Astrocyte of the spinal cord (primary cell): ENCODE measurements around the gene DNAAF5.

Experiments used
- DNase-seq: peaks from one replicate; pipeline ENCODE4 v3.0.0; 2011; ENCODE audit warnings: low read depth, low spot score
- H3K4me3 ChIP-seq: 2 replicates; pipeline ENCODE4 v1.5.1; 2011; ENCODE audit warnings: low read depth, mild to moderate bottlenecking, low read length, moderate library complexity
- in situ Hi-C: cut with HindIII; loops from 2 replicates; pipeline ENCODE4 v1.10.0; 2017; ENCODE audit warnings: low sequenced_read_pairs
- TF ChIP-seq, protein P1 (sequence below): IDR thresholded peaks from 2 replicates; pipeline ENCODE4 v1.5.1; 2012; ENCODE audit warnings: low read depth, mild to moderate bottlenecking, low read length, inconsistent platforms

The DNAAF5 gene

DNA sequence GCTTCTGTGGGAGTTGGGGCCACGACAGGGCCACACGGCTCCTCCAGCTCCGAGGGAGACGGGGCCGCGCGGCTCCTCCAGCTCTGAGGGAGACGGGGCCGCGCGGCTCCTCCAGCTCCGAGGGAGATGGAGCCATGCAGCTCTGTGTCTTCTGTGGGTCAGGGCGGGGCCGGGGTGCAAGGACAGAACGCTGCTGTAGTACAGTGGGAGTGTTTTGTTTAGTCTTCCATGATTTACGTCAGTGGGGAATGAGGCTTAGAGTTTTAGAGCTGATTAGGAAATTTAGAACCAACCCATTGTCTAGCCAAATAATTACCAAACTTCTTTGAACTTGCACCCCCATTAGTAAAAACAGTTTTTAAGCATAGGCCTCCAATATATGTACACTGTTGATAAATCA, 33.5 kb downstream of the DNAAF5 start:
- TF ChIP-seq, protein P1, sequence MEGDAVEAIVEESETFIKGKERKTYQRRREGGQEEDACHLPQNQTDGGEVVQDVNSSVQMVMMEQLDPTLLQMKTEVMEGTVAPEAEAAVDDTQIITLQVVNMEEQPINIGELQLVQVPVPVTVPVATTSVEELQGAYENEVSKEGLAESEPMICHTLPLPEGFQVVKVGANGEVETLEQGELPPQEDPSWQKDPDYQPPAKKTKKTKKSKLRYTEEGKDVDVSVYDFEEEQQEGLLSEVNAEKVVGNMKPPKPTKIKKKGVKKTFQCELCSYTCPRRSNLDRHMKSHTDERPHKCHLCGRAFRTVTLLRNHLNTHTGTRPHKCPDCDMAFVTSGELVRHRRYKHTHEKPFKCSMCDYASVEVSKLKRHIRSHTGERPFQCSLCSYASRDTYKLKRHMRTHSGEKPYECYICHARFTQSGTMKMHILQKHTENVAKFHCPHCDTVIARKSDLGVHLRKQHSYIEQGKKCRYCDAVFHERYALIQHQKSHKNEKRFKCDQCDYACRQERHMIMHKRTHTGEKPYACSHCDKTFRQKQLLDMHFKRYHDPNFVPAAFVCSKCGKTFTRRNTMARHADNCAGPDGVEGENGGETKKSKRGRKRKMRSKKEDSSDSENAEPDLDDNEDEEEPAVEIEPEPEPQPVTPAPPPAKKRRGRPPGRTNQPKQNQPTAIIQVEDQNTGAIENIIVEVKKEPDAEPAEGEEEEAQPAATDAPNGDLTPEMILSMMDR, result no peak
- no peak overlapping the region for H3K4me3 ChIP-seq
- DNase-seq, result no peak
- in situ Hi-C loops, result no loop called here

DNA sequence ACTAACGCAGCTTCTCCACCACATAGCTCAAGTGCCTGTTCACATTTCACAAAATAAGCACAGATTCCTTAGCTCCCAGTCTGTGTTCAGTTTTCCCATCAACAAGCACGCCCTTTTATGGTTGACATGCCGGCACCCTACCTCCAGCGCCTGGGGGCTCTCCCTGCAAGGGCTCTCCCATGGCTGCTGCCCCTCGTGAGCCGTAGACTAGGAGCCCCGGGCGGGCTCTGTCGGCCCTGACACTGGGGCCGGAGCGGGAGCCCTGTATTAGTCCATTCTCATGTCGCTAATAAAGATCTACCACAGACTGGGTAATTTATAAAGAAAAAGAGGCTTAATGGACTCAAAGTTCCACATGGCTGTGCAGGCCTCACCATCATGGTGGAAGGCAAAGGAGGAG, 34.6 kb downstream of the DNAAF5 start:
- in situ Hi-C loops, result no loop called here
- TF ChIP-seq, protein P1, result no peak
- DNase-seq, result no peak
- no peak overlapping the region for H3K4me3 ChIP-seq

DNA sequence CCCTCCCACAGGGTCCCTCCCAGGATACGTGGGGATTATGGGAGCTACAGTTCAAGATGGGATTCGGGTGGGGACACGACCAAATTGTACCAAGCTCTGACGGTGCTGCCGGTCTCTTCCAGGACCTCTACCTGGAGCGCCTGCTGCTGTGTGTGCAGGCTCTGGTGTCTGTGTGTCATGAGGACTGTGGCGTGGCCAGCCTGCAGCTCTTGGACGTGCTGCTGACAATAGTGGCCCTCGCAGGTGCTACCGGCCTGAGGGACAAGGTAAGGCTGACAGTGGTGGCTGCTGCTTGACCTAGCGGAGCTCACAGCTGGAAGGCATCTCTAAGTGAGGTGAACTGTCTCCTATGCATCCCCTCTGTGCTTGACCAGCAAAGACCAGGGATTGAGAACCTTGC, 35.1 kb downstream of the DNAAF5 start:
- TF ChIP-seq, protein P1, result no peak
- in situ Hi-C loops, result no loop called here

DNA sequence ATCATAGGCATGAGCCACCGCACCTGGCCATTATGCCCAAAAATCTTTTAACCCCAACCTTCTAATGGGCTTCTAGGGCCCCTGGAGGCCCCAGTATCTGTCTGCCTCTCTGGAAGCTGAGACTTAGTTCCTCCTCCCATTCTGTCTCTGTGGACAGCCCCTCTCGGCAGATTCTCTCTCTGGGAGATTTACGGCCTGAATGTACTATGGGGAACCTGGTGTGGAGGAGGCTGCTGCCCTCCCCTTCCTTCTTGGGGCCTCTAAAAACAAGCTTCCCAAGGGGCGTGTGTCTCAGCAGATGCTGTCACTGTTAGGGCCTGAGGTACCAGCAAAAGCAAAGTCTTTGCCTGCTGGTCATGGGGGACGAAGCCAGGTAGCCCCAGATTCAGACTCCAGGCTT, 36.4 kb downstream of the DNAAF5 start:
- in situ Hi-C loops, result no loop called here
- TF ChIP-seq, protein P1, result no peak
- no peak for DNase-seq
- H3K4me3 ChIP-seq, result no peak overlapping the region

More for the DNA sequence above, 35.1 kb downstream of the DNAAF5 start:
- no peak for DNase-seq
- no peak overlapping the region for H3K4me3 ChIP-seq

DNA sequence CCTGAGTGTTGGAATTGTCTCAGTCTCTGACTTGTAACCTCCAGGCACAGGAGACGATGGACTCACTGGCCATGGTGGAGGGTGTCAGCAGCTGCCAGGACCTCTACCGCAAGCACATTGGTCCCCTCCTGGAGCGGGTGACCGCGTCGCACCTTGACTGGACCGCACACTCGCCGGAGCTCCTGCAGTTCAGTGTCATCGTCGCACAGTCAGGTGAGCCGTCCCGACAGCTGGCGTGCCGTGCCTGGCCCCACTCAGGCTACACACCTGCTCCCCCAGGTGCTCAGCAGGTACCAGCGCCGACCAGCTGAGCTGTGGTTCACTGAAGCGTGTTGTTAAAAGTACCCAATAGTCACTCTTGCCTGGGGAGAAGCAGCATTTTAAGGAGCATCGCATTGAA, 37.3 kb downstream of the DNAAF5 start:
- DNase-seq, result no peak
- no peak overlapping the region for H3K4me3 ChIP-seq
- in situ Hi-C loops, result no loop called here
- TF ChIP-seq, protein P1, result no peak

DNA sequence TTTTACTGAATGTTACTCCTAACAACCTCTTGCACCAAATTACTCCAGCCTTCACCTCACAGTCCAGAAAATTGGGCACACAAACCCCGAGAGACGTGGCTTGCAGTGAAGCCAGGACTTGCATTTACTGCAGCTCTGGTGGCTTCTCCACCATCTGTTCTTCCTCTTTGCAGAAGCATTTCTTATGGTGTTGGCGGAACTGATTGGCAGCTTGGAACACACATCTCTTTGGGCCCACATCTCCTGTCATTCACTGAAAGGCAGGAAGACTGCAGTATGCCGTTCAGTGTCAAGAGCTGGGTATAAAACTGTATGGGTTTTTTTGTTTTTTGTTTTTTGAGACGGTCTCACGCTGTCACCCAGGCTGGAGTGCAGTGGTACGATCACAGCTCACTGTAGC, 38.9 kb downstream of the DNAAF5 start:
- in situ Hi-C loops, result no loop called here
- TF ChIP-seq, protein P1, result no peak
- DNase-seq, result no peak
- H3K4me3 ChIP-seq, result no peak overlapping the region

DNA sequence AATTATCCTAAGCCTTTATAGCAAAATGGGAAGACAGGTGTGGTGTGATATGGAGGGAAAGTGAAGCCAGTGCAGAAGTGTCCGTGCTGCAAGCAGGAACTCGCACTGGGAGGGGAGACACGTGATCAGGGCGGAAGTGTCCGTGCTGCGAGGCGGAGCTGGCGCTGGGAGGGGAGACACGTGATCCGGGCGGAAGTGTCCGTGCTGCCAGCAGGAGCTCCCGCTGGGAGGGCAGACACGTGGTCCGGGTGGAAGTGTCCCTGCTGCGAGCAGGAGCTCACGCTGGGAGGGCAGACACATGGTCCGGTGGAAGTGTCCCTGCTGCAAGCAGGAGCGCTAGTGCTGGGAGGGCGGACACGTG, 41.1 kb downstream of the DNAAF5 start:
- in situ Hi-C loops, result no loop called here
- no peak for DNase-seq
- H3K4me3 ChIP-seq, result peak overlapping the region; percentile 3
- TF ChIP-seq, protein P1, result no peak
